Measurements from ENCODE around the gene SLC26A1. TPM values are rescaled to one million over a fixed set of nuclear protein-coding genes. Genes with fewer than 3 reads are reported as not detected.

The SLC26A1 gene
- total and polyA plus RNA-seq, 2 donors (not counting 3 experiments of a cell fraction or from before 2014, with no cell fraction given): 0.10 TPM; not detected in 1

- DNase-seq (ENCODE audit: low read depth, low spot score): no peak
- Histone ChIP-seq H3K4me3 (replicated peaks in 1 of 3; ENCODE audit: insufficient read depth in 1 of 3, low read depth in 1 of 3, low read length in 3 of 3) (no peak overlapping the region), H2AFZ (ENCODE audit: low read depth, low read length) (no peak overlapping the region), H3K27me3 (ENCODE audit: control insufficient read depth in 2 of 2, insufficient read depth in 2 of 2, low read length in 2 of 2) (no peaks in the 10 kb centered on the region), H3K27ac (ENCODE audit: insufficient read depth, low read depth, low read length) (no peak overlapping the region), H3K36me3 (ENCODE audit: control insufficient read depth in 2 of 2, extremely low read depth in 1 of 2, insufficient read depth in 2 of 2, low read length in 2 of 2) (no peaks in the 10 kb centered on the region), H3K9me1 (replicated peaks; ENCODE audit: control insufficient read depth, extremely low read depth, insufficient read depth, low read length) (no peaks in the 10 kb centered on the region), H3K9me3 (replicated peaks; ENCODE audit: control insufficient read depth, insufficient read depth, low read length) (no peaks in the 10 kb centered on the region), H3K4me1 (ENCODE audit: control insufficient read depth, extremely low read depth, insufficient read depth, low read length) (peaks cover 9% of the 10 kb centered on the region), H3K79me2 (ENCODE audit: control insufficient read depth, insufficient read depth, low read length) (no peaks in the 10 kb centered on the region), H3K9ac (replicated peaks; ENCODE audit: extremely low read depth, insufficient read depth, low read length) (no peak overlapping the region), H3K4me2 (ENCODE audit: insufficient read depth, low read length) (no peak overlapping the region), H4K20me1 (replicated peaks; ENCODE audit: control insufficient read depth, extremely low read depth, insufficient read depth, low read length) (no peaks in the 10 kb centered on the region)
- FAIRE-seq: no peak
- intact Hi-C loops (cut with micrococcal nuclease): no loop called here
- POLR2A ChIA-PET: no interaction called here
- dilution Hi-C loops (cut with MboI; ENCODE audit: extremely low pct_ligation_motif_present, low sequenced_read_pairs): no loop called here
- CTCF ChIA-PET: no interaction called here
- no TSS peak for BruUV-seq (replicated peaks)
- TF ChIP-seq MYC (IDR thresholded peaks at IDR 0.05; ENCODE audit: low read depth, low read length): no peak
- no peak for TF ChIP-seq GATA2 (IDR thresholded peaks at IDR 0.05; ENCODE audit: insufficient read depth, insufficient read length, low read depth, low read length)
- TF ChIP-seq POLR2AphosphoS5 (IDR thresholded peaks at IDR 0.05; ENCODE audit: insufficient read depth, low read depth, low read length): no peak
- TF ChIP-seq EZH2 (IDR thresholded peaks at IDR 0.05; ENCODE audit: borderline replicate concordance, low read depth, low read length, severe bottlenecking): no peak
- TF ChIP-seq JUN (IDR thresholded peaks at IDR 0.05; ENCODE audit: borderline replicate concordance, insufficient read depth, insufficient read length, low read depth): no peak
- TF ChIP-seq, protein P1, sequence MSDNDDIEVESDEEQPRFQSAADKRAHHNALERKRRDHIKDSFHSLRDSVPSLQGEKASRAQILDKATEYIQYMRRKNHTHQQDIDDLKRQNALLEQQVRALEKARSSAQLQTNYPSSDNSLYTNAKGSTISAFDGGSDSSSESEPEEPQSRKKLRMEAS (IDR thresholded peaks at IDR 0.05; ENCODE audit: insufficient read depth, insufficient read length): no peak
Measured at GRCh38 chr4:1038948-1039492, 45.8 kb upstream of the SLC26A1 start.

Data from endothelial cell of umbilical vein (primary cell).